DOHH2 (cell line): ENCODE data around the gene TUBAL3.

ENCODE experiments used
- H3F3A ChIP-seq: fragments of 200-600 bp; sonication (generic), shearing (Covaris generic); 2 replicates; pipeline ENCODE4 v1.6.0; 2016; ENCODE audit warnings: antibody characterized with exemption, mild to moderate bottlenecking; ENCODE audit not compliant: control insufficient read depth, insufficient read depth
- H3K27ac ChIP-seq: fragments of 200-600 bp; sonication (generic); 2 replicates; pipeline ENCODE4 v1.5.1; 2014; ENCODE audit warnings: low read depth, mild to moderate bottlenecking, low read length, moderate library complexity
- H3K27me3 ChIP-seq: fragments of 200-600 bp; sonication (generic); 2 replicates; pipeline ENCODE4 v1.6.1; 2014; ENCODE audit warnings: mild to moderate bottlenecking, low read length, mixed read lengths; ENCODE audit not compliant: control insufficient read depth
- H3K36me3 ChIP-seq: fragments of 200-600 bp; sonication (generic); 2 replicates; pipeline ENCODE4 v1.6.1; 2014; ENCODE audit warnings: mild to moderate bottlenecking, low read length, moderate library complexity, mixed read lengths; ENCODE audit not compliant: control insufficient read depth
- H3K4me1 ChIP-seq: fragments of 200-600 bp; sonication (generic); 2 replicates; pipeline ENCODE4 v1.6.1; 2014; ENCODE audit warnings: mild to moderate bottlenecking, low read length, mixed read lengths; ENCODE audit not compliant: control insufficient read depth
- H3K4me2 ChIP-seq: fragments of 200-600 bp; sonication (generic); 2 replicates; pipeline ENCODE4 v1.6.0; 2014; ENCODE audit warnings: mild to moderate bottlenecking, low read length, moderate library complexity
- H3K4me3 ChIP-seq: fragments of 200-600 bp; sonication (generic); 2 replicates; pipeline ENCODE4 v1.5.1; 2014; ENCODE audit warnings: mild to moderate bottlenecking, low read length, mixed read lengths
- H3K79me2 ChIP-seq: fragments of 200-600 bp; sonication (generic); 2 replicates; pipeline ENCODE4 v1.6.1; 2014; ENCODE audit warnings: mild to moderate bottlenecking, low read length, mixed read lengths; ENCODE audit not compliant: control insufficient read depth
- H3K9me2 ChIP-seq: fragments of 200-600 bp; sonication (generic); replicated peaks from 2 replicates; pipeline ENCODE4 v1.6.1; 2014; ENCODE audit warnings: mild to moderate bottlenecking, low read length, mixed read lengths; ENCODE audit not compliant: control insufficient read depth
- H3K9me3 ChIP-seq: fragments of 200-600 bp; sonication (generic); 2 replicates; pipeline ENCODE4 v1.6.1; 2014; ENCODE audit warnings: antibody characterized with exemption, low read length, mixed read lengths; ENCODE audit not compliant: control insufficient read depth, insufficient read depth
- H4K20me1 ChIP-seq: fragments of 200-600 bp; sonication (generic); 2 replicates; pipeline ENCODE4 v1.6.0; 2014; ENCODE audit warnings: low read depth, mild to moderate bottlenecking, antibody characterized with exemption, low read length, moderate library complexity; ENCODE audit not compliant: control insufficient read depth, insufficient read depth
- CTCF ChIP-seq: fragments of 200-600 bp; sonication (generic); IDR thresholded peaks from one replicate; pipeline ENCODE4 v1.5.1; 2014; ENCODE audit warnings: antibody characterized with exemption, mild to moderate bottlenecking, low read depth, low read length; ENCODE audit not compliant: poor library complexity, severe bottlenecking
- EZH2phosphoT487 ChIP-seq: fragments of 200-600 bp; sonication (generic); IDR thresholded peaks from 2 replicates; pipeline ENCODE4 v1.6.1; 2017; ENCODE audit warnings: borderline replicate concordance, mild to moderate bottlenecking, antibody characterized with exemption, low read length, moderate library complexity, mixed read lengths

TUBAL3 gene

GRCh38 chr10:5404208-5405041 lies at the start of gene TUBAL3:
TUBAL3 (minus strand) TSS chr10:5404828; CDS start chr10:5404792, 36 bp downstream.
- H3K27ac ChIP-seq, result no peak within 1 kb of the TSS
- TF ChIP-seq EZH2phosphoT487, result no peak
- TF ChIP-seq CTCF, result no peak
- H4K20me1 ChIP-seq, result no peaks in the 10 kb centered on the region
- H3K27me3 ChIP-seq, result peaks cover 2% of the 10 kb centered on the region; the same call in 1 of the 2 replicates
- H3F3A ChIP-seq, result no peaks in the 10 kb centered on the region
- peaks cover 4% of the 10 kb centered on the region; the same call in 1 of the 2 replicates for H3K9me3 ChIP-seq
- no peaks in the 10 kb centered on the region for H3K9me2 ChIP-seq
- no peak within 1 kb of the TSS for H3K4me3 ChIP-seq
- H3K4me2 ChIP-seq, result no peak within 1 kb of the TSS
- no peaks in the 10 kb centered on the region for H3K79me2 ChIP-seq
- H3K36me3 ChIP-seq, result no peaks in the 10 kb centered on the region
- no peaks in the 10 kb centered on the region for H3K4me1 ChIP-seq

- Histone ChIP-seq H3K27me3 (no peaks in the 10 kb centered on the region), H3K36me3 (peaks cover 76% of the 10 kb centered on the region), H3K79me2 (peaks cover 15% of the 10 kb centered on the region), H4K20me1 (no peaks in the 10 kb centered on the region), H3F3A (no peaks in the 10 kb centered on the region), H3K9me3 (no peaks in the 10 kb centered on the region), H3K4me1 (no peaks in the 10 kb centered on the region), H3K4me2 (no peak overlapping the region), H3K4me3 (no peak overlapping the region), H3K27ac (no peak overlapping the region), H3K9me2 (no peaks in the 10 kb centered on the region)
- TF ChIP-seq CTCF (no peak), EZH2phosphoT487 (no peak)
Measured at GRCh38 chr10:5453749-5454489, 49.3 kb upstream of the TUBAL3 start.

GRCh38 chr10:5450605-5451384 lies 46.2 kb upstream of the TUBAL3 start:
- Histone ChIP-seq H3K27me3 (no peaks in the 10 kb centered on the region), H3K79me2 (peaks cover 45% of the 10 kb centered on the region), H3F3A (no peaks in the 10 kb centered on the region; the same call in 1 of the 2 replicates), H3K4me1 (peaks cover 22% of the 10 kb centered on the region), H3K4me3 (no peak overlapping the region), H3K9me2 (no peaks in the 10 kb centered on the region), H3K36me3 (peaks cover 51% of the 10 kb centered on the region), H3K4me2 (no peak overlapping the region), H3K27ac (no peak overlapping the region), H4K20me1 (0 out of 2 replicates have a peak, but pooled peaks cover 3% of the 10 kb centered on the region), H3K9me3 (no peaks in the 10 kb centered on the region)
- TF ChIP-seq EZH2phosphoT487 (no peak), CTCF (no peak)
